ENCODE measurements around the gene PKNOX2.

Gene PKNOX2

GRCh38 chr11:125164422-125165110, at the start of gene PKNOX2:
TSS of gene PKNOX2 (plus strand) at chr11:125164751. CDS start at chr11:125351306, 186,555 bp downstream.
- peak; percentile 34 for DNase-seq

GRCh38 chr11:125117429-125117828, 47.1 kb upstream of the PKNOX2 start:
- no peak for DNase-seq

- no peak for DNase-seq
Observed at GRCh38 chr11:125123194-125123946, 41.2 kb upstream of the PKNOX2 start.

DNA sequence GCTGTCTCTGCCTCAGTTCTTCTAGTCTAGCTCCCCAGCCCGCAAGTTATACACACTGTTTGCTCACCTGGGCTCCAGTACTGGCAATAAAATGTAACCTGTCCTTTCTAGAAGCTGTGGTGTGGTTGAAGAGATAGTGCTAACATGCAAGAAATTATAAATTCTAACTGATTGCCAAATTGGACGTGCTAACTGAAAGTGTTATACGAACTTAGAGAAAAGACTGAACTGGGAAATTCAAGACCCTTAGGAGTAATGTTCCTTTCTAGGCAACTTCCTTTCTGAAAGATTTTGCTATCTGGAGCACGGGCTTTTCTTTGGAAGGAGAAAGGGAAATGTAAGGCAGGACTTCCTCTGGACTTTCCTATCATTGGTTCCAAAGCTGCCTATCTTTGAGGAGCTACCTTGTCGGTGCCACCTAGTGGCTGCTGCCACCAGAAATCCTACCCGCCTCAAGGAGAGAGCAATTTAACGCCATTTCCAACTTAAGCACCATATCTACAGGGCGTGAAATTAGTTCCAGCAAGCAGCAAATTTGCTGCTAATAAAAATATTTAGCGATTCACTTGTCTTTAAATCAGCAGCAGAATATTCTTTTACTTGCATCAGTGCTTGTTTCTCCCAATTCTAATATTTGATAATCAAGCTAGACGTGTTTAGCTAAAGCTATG, 40.5 kb upstream of the PKNOX2 start:
- peak; percentile 34 for DNase-seq

GRCh38 chr11:125124618-125124992, 39.9 kb upstream of the PKNOX2 start:
- DNase-seq: no peak

DNA sequence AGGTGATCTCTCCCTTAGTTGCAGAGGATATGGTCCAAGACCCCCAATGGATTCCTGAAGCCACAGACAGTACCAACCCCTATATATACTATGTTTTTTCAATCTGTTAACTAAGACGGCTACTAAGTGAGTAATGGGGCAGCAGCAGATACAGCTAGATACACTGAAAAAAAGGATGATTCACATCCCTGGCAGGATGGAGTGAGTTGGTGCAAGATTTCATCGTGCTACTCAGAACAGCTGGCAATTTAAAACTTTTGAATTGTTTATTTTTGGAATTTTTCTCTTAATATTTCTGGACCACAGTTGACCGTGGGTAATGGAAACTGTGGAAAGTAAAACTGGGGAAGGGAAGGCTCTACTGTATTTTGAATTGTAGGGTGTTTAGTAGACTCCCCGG, 36.1 kb upstream of the PKNOX2 start:
- no peak for DNase-seq

DNA sequence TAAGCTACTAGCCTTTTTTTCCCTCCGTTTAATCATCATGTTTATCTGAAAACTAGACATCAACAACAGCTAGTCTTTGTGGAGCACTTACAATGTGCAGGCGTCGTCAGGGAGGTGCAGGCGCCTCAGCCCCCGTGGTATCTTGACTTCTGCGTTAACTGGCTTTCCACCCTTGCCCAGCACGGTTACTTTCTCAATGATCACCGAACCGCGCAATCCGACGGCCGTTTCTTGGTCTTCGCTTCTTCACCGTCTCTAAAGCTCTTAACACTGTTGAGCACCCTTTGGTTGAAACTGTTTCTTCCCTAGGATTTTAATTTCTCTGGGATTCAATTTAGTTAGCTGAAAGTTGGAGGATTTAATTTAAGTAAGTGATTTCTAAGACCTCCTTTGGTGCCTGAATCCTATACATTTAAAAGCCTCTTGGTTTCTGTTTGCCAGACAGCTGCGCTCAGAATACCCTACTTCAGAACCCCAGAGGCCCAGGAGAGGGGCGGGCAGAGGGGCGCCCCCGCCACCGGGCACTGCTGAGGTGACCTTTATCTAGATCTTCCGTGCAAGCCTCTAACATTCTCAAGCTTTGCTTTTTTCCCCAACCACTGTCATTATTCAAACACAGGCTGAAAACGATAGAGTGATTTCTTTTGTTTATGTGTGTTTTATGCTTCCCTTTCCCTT, 35.1 kb upstream of the PKNOX2 start:
- DNase-seq: no peak

DNA sequence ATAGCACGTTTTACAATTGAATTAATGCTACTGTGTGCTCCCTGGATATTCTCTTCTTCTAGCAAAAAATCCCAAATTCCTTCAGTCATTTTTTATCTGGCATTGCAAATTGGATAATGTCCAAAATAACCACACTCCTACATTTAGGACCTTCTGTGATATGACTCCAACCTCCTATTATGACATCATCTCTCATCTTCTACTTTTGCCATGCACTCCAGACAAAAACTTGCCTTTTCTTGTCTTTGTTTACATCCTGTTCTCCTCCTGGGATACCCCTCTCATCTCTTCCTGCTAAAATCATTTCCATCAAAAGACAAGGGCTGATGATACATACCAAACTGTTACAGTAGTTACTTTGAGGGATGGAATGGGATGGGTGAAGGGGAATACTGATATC, 32.5 kb upstream of the PKNOX2 start:
- DNase-seq: no peak

DNA sequence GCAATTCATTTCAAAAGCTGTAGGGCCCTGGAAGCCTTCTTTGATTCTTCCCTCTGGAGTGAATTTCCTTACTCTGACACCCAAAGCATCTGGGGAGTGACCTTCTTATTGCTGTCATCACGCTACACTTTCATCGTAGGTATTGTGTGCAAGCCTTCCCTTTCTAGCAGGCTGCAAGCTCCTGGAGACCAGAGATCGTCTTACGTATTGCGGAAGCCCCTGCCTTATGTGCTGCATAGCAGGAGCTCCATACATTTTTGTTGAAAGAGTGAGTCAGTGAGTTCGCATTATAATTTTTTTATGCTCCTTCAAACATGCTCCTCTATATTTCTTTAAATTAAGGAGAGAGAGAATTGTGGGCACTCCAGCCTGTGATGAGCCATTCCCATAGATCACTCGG, 32.0 kb upstream of the PKNOX2 start:
- DNase-seq: no peak

DNA sequence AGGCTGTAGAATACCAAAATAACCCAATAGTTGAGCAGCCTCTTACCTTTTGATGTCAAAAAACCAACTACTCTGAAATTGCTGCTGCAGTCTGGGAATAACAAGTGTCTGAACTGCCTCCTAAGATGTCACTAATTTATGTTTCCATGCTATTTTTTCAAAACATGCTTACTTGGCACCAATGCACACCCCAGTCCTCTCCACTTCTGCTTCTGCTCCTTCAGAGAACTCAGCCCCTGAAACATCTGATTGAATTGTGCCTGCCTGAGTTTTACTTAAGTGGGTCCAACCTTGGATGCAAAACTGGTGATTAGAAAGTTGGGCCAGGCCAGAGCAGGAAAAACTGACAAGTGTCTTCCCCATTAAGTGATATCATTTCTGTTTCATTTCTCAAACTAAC, 28.6 kb upstream of the PKNOX2 start:
- DNase-seq: no peak

DNA sequence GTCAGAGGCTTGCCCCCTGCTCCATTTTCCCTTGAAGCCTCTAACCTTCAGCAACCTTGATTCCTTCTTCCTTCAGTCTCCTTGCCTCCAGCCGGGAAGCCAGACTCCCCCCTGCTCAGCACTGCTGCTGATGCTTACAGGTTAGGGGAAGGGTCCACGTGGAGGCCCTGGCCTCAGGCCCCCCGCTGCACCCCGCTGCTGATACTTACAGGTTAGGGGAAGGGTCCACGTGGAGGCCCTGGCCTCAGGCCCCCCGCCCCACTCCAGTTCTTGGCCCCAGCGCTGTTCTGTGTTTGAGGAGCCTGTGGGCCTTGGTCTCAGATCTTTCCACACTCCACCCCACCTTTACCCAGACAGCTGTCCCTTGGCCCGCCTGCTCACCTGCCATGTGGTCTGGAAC, 25.6 kb upstream of the PKNOX2 start:
- no peak for DNase-seq

DNA sequence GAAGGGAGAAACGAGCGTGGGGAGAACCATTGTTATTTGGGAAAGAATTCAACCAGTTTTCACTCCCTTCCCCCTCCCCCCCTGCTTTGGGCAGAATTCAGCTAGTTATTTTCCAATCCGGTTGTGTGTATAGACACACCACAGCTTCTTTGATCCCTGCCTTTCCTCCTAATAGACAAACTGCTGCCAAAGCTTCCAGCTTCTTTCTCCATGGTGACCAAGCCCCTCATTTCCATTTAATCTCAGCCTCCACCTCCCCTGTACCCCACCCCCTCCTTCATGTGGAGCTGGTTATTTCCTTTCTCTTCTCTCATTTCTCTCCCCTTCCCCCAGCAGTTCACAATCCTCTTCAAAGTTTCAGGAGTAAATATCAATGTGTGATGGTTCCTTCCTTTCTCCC, 24.8 kb upstream of the PKNOX2 start:
- DNase-seq: no peak

DNA sequence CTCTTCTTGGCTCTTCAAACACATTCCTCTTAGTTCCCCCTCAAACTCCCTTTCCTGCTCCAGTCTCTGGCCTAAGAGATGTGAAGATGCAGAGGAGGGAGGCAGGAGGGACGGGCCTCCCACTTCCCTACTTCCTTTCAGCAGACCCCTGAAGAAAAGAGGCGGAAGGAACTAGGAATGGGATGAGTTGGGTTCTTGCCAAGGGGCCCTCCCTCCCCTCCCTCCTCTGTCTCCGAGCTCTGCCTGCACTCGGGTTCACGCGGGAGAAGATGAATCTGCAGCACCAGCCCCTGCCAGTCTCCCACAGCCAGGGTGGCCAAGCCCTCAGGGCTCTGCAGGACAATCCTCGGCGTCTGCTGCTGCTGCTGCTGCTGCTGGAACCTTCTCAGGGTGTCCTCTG, 24.3 kb upstream of the PKNOX2 start:
- DNase-seq: no peak

- DNase-seq: no peak
Observed at GRCh38 chr11:125141178-125141577, 23.4 kb upstream of the PKNOX2 start.

- DNase-seq: peak; percentile 9
Observed at GRCh38 chr11:125141686-125142535, 22.6 kb upstream of the PKNOX2 start.

DNA sequence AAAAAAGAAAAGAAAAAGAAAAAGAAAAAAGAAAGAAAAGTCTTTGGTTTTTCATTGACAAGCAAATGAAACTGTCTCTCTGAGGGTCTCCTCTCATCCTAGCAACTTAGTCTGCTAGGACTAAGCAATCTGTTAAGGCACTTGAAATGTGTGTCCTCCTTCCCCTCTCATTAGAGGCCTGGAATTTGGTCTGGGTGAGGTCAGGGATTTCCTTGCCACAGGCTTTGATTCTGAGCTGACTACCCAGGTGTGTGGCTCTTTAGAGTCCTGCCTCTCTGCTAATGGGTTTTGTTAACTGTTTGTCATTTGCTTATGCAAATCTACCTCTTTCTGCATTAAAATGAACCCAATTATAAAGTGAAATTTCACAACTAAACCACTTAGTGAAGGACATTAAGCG, 18.3 kb upstream of the PKNOX2 start:
- DNase-seq: no peak

- DNase-seq: no peak
Observed at GRCh38 chr11:125147280-125147679, 17.3 kb upstream of the PKNOX2 start.

DNA sequence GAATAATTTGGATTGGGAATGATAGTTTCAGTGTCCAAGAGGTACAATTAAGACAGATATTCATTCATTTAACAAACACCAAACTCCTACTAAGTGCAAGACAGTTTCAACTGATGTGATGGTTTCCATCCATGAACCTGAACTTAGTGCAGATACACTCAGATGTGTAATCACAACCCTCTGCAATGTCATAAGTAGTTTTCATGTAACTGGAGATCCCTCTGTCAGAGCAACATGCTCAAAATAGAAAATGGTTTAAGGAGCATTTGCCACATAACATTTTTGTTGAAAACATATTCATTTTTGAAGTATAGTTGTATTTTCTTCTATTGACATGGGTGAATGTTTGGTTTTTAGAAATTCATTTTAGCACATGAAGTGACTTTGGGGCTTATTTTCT, 16.5 kb upstream of the PKNOX2 start:
- DNase-seq: no peak

DNA sequence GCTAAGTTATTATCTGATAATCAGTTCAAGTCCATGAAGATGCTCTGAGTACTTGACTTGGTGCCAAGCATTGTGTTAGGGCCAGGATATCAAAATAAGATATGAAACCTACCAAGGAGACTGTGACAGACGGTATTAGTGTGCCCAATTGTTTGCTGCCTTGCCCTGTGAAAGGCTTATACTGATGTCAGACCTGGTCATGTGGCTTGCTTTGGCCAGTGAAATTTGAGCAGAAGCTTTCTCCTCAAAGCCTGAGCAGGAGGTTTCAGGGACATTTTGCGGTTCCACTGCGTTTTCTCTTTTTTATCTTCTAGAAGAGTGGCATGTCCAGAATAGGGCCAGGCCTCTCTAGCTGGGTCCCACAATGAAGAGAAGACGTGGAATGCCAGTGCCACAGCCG, 15.8 kb upstream of the PKNOX2 start:
- DNase-seq: no peak

- no peak for DNase-seq
Observed at GRCh38 chr11:125153837-125154236, 10.7 kb upstream of the PKNOX2 start.

- DNase-seq: no peak
Observed at GRCh38 chr11:125154378-125155099, 10.0 kb upstream of the PKNOX2 start.

DNA sequence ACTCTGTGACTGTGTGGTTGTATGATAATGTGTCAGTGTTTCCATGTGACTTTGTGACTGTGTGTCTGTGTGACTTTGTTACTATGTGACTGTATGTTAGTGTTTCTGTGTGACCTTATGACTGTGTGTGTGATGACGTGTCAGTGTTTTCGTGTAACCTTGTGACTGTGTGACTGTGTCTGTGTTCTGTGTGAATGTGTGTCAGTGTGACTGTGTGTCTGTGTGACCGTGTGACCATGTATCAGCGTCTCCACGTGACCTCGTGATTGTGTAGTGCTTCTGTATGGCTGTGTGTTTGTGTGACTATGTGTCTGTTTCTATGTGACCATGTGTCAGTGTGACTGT, 9.5 kb upstream of the PKNOX2 start:
- no peak for DNase-seq

Data from NCI-H1436 (cell line).